Measurements from ENCODE around the gene SLC17A2. TPM values are rescaled to one million over a fixed set of nuclear protein-coding genes. Genes with fewer than 3 reads are reported as not detected.

Gene SLC17A2
- total and polyA plus RNA-seq, 2 of the 8 experiments (the other 6 are each of a cell fraction or from before 2014, with no cell fraction given): not detected

DNA sequence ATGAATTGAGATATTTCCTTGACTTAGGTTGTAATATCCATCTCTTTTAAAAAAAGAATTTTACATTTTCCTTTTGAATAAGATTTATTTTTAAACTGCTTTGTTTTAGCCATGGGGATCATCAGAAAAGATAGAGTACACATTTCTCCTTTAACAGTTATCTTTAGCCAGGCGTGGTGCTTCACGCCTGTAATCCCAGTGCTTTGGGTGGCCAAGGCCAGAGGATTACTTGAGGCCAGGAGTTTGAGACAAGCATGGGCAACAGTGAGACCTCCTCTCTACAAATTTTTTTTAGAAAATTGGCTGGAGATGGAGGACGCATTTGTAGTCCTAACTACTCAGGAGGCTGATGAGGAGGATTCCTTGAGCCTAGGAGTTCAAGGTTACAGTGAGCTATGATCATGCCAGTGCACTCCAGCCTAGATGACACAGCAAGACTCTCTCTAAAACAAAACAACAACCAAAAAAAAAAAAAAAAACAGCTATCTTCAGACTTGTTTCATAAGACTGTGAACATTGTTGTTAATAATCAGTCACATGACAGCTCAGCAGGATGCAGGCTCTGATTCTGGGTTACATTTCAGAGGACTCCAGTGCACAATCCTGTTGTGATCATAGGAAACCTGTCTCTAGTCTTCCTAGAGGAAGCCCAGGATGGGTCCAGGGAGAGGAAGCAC is 54.4 kb downstream of the SLC17A2 start:
- Histone ChIP-seq H3K4ac (replicated peaks; ENCODE audit: insufficient read length, low read depth, low read length) (no peak overlapping the region), H3K27me3 (replicated peaks in 1 of 4; ENCODE audit: control insufficient read depth in 3 of 4, extremely low read depth in 1 of 4, insufficient read depth in 3 of 4, low read length in 3 of 4) (peaks cover 0 to 1% (median 0%) of the 10 kb centered on the region in 4 experiments; a peak in 1 of 7 replicates), H4K20me1 (replicated peaks in 1 of 2; ENCODE audit: control insufficient read depth in 1 of 2, insufficient read depth in 2 of 2, low read length in 2 of 2) (no peaks in the 10 kb centered on the region), H2BK15ac (ENCODE audit: low read length) (no peak overlapping the region), H4K91ac (replicated peaks; ENCODE audit: insufficient read length, low read length) (no peak overlapping the region), H2AFZ (ENCODE audit: low read length) (no peak overlapping the region), H3K36me3 (ENCODE audit: control insufficient read depth in 2 of 4, insufficient read depth in 4 of 4, low read length in 3 of 4) (no peaks in the 10 kb centered on the region), H3K4me1 (replicated peaks in 1 of 4; ENCODE audit: control insufficient read depth in 3 of 4, insufficient read depth in 4 of 4, low read length in 3 of 4) (no peaks in the 10 kb centered on the region), H3K4me2 (ENCODE audit: insufficient read depth in 1 of 2, low read depth in 2 of 2, low read length in 2 of 2) (no peak overlapping the region), H2BK20ac (ENCODE audit: low read length) (no peak overlapping the region), H2BK120ac (replicated peaks; ENCODE audit: low read depth, low read length) (no peak overlapping the region), H2BK12ac (ENCODE audit: low read depth, low read length) (no peak overlapping the region), H3K14ac (ENCODE audit: insufficient read length) (no peak overlapping the region), H4K8ac (ENCODE audit: extremely low read depth, insufficient read depth, low read length) (no peak overlapping the region), H3K27ac (ENCODE audit: low read depth, low read length) (no peak overlapping the region), H3K9ac (replicated peaks in 1 of 4; ENCODE audit: extremely low read depth in 1 of 4, low read depth in 3 of 4, low read length in 3 of 4) (no peak overlapping the region), H3K56ac (replicated peaks; ENCODE audit: insufficient read length, low read depth, low read length) (no peak overlapping the region), H3K23ac (ENCODE audit: insufficient read length) (no peak overlapping the region), H3K23me2 (ENCODE audit: low read depth, low read length) (no peaks in the 10 kb centered on the region), H4K5ac (ENCODE audit: insufficient read length, low read depth, low read length) (no peak overlapping the region), H3K4me3 (ENCODE audit: extremely low read depth in 1 of 4, insufficient read depth in 2 of 4, low read depth in 3 of 4, low read length in 4 of 4) (no peak overlapping the region), H2AK5ac (ENCODE audit: low read depth, low read length) (no peak overlapping the region), H3K18ac (ENCODE audit: extremely low read depth, low read length) (no peak overlapping the region), H2BK5ac (ENCODE audit: low read depth, low read length) (no peak overlapping the region), H3K79me1 (ENCODE audit: low read depth, low read length) (no peaks in the 10 kb centered on the region), H3K79me2 (ENCODE audit: control insufficient read depth in 1 of 2, insufficient read depth in 2 of 2, low read length in 2 of 2) (no peaks in the 10 kb centered on the region), H3K9me3 (ENCODE audit: insufficient read depth in 2 of 2, low read depth in 1 of 2, low read length in 1 of 2) (no peaks in the 10 kb centered on the region)
- POLR2A ChIA-PET (ENCODE audit: partially characterized antibody): no interaction called here
- whole genome bisulfite sequencing, 2 experiments (ENCODE audit: extremely low coverage in 1 of 2, insufficient coverage in 1 of 2, insufficient read length in 1 of 2, insufficient replicate concordance in 2 of 2, low coverage in 1 of 2, low lambda C conversion rate in 2 of 2, missing lambda C conversion rate in 1 of 2): 95% methylated on average over 3 of the region's 3 CpGs; no CpG with 5 or more reads in 1 of the 2 experiments
- CTCF ChIA-PET (ENCODE audit: partially characterized antibody): interaction anchor here (0.7 to 1.1 kb wide), 2 partner anchors 15 to 386 kb away, joined by 3 read pairs; no protein-coding TSS in a partner anchor
- DNase-seq (ENCODE audit: low read depth in 1 of 2, low spot score in 2 of 2): no peak
- no peak for FAIRE-seq
- TF ChIP-seq BCL11A (IDR thresholded peaks at IDR 0.05; ENCODE audit: low read depth in 2 of 2, low read length in 2 of 2): no peak
- no peak for TF ChIP-seq CREB1 (IDR thresholded peaks at IDR 0.05)
- no peak for TF ChIP-seq BACH1 (IDR thresholded peaks at IDR 0.05; ENCODE audit: low read length)
- no peak for TF ChIP-seq YY1 (IDR thresholded peaks at IDR 0.05; ENCODE audit: low read depth, low read length)
- TF ChIP-seq HDAC2 (IDR thresholded peaks at IDR 0.05; ENCODE audit: borderline replicate concordance in 1 of 2, low read depth in 2 of 2, low read length in 2 of 2): no peak
- no peak for TF ChIP-seq GABPA (IDR thresholded peaks at IDR 0.05; ENCODE audit: borderline replicate concordance, insufficient read depth, low read length)
- TF ChIP-seq CBX5 (IDR thresholded peaks at IDR 0.05; ENCODE audit: low read depth, low read length): no peak
- no peak for TF ChIP-seq USF2 (IDR thresholded peaks at IDR 0.05; ENCODE audit: low read length)

Data from H1 (cell line).